ENCODE measurements around the gene RNF32.

- TF ChIP-seq, protein P1, sequence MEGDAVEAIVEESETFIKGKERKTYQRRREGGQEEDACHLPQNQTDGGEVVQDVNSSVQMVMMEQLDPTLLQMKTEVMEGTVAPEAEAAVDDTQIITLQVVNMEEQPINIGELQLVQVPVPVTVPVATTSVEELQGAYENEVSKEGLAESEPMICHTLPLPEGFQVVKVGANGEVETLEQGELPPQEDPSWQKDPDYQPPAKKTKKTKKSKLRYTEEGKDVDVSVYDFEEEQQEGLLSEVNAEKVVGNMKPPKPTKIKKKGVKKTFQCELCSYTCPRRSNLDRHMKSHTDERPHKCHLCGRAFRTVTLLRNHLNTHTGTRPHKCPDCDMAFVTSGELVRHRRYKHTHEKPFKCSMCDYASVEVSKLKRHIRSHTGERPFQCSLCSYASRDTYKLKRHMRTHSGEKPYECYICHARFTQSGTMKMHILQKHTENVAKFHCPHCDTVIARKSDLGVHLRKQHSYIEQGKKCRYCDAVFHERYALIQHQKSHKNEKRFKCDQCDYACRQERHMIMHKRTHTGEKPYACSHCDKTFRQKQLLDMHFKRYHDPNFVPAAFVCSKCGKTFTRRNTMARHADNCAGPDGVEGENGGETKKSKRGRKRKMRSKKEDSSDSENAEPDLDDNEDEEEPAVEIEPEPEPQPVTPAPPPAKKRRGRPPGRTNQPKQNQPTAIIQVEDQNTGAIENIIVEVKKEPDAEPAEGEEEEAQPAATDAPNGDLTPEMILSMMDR (IDR thresholded peaks at IDR 0.05), result no peak
- TF ChIP-seq POLR2A (IDR thresholded peaks at IDR 0.05) (no peak), EP300 (IDR thresholded peaks at IDR 0.05) (no peak)
These were observed 37.6 kb upstream of the RNF32 start for GRCh38 chr7:156603011-156603410.

Measured in tibial nerve (tissue), 4 donors.